Right lobe of liver (tissue), 4 donors: ENCODE results near the gene HLA-DQA1.

Source experiments
- POLR2A ChIP-seq: fragments of 450-650 bp; IDR thresholded peaks from one replicate; pipeline ENCODE4 v1.6.1; 2017; ENCODE audit warnings: antibody characterized with exemption, mild to moderate bottlenecking
- TF ChIP-seq, protein P1 (sequence below), 4 donors: fragments of 200-600 bp in 3 of 4; fragments of 450-650 bp in 1 of 4; IDR thresholded peaks; one replicate each; pipeline versions ENCODE4 v1.5.1 to v1.8.0; 2016 to 2022; ENCODE audit warnings: antibody characterized with exemption in 4 of 4, mild to moderate bottlenecking in 2 of 4
- donor health status: DM: no; HTN: no; CAD: no.
- donor health status: DM: no; HTN: no; CAD: no.
- donor health status: DM: no; HTN: yes; CAD: no.

DNA sequence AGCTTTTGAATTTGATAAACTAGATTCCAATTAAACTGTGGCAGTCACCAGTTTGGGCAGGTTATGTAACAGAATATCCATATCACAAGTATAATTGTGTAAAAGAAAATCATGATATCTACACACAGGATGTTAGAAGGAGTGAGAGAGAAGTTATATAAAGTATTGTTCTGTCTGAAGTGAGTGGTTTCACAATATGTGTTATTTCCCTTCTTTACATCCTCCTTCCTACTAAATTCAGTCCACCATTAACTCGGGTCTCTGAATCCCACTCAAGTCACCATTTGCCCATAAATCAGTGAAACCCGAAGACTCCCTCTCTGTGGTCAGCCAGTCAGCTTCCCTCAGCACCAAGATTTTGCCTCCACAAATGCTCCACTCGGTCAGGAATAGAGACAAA lies 28.5 kb downstream of the HLA-DQA1 start:
- TF ChIP-seq, protein P1, sequence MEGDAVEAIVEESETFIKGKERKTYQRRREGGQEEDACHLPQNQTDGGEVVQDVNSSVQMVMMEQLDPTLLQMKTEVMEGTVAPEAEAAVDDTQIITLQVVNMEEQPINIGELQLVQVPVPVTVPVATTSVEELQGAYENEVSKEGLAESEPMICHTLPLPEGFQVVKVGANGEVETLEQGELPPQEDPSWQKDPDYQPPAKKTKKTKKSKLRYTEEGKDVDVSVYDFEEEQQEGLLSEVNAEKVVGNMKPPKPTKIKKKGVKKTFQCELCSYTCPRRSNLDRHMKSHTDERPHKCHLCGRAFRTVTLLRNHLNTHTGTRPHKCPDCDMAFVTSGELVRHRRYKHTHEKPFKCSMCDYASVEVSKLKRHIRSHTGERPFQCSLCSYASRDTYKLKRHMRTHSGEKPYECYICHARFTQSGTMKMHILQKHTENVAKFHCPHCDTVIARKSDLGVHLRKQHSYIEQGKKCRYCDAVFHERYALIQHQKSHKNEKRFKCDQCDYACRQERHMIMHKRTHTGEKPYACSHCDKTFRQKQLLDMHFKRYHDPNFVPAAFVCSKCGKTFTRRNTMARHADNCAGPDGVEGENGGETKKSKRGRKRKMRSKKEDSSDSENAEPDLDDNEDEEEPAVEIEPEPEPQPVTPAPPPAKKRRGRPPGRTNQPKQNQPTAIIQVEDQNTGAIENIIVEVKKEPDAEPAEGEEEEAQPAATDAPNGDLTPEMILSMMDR (IDR thresholded peaks at IDR 0.05) = no peak
- no peak for TF ChIP-seq POLR2A
